Endothelial cell of umbilical vein (primary cell): ENCODE results near the gene SETD3. TPM values are rescaled to one million over a fixed set of nuclear protein-coding genes. Genes with fewer than 3 reads are reported as not detected.

ENCODE experiments used
- BruUV-seq: library from RNA; stranded (reverse); fragments of 400-500 nt; replicated peaks from 2 replicates; lab custom pipeline; 2021; lab: Mats Ljungman, UMichigan
- CTCF ChIA-PET: fragments of 300-600, 350-600 bp; sonication (Branson Sonifier 250); formaldehyde crosslinking; loops from one replicate; lab custom pipeline; 2021; ENCODE audit warnings: antibody characterized with exemption, inconsistent platforms; lab: Charles Lee
- POLR2A ChIA-PET: fragments of 300-600, 350-600 bp; sonication (Branson Sonifier 250); formaldehyde crosslinking; loops from one replicate; lab custom pipeline; 2021; ENCODE audit warnings: antibody characterized with exemption, inconsistent platforms; lab: Charles Lee
- DNase-seq: peaks from one replicate; pipeline ENCODE4 v3.0.0-alpha.2; 2011; ENCODE audit warnings: low read depth, low spot score
- FAIRE-seq: peaks from 2 replicates; lab custom pipeline; 2011; peaks lifted over from hg19 to GRCh38; lab: Jason Lieb, UNC
- H2AFZ ChIP-seq: 2 replicates; pipeline ENCODE4 v1.6.0; 2012; ENCODE audit warnings: low read depth, low read length, control low read depth, inconsistent platforms
- H3K27ac ChIP-seq: 2 replicates; pipeline ENCODE4 v1.5.1; 2011; ENCODE audit warnings: low read depth, mild to moderate bottlenecking, control low read depth, low read length, moderate library complexity; ENCODE audit not compliant: insufficient read depth
- H3K27me3 ChIP-seq, 2 experiments: 2 replicates each; pipeline versions ENCODE4 v1.6.0 to v1.6.1; 2011; ENCODE audit warnings: low read length in 2 of 2, mixed read lengths in 1 of 2; ENCODE audit not compliant: control insufficient read depth in 2 of 2, insufficient read depth in 2 of 2
- H3K36me3 ChIP-seq, 2 experiments: 2 replicates in 1 of 2; 3 replicates in 1 of 2; pipeline ENCODE4 v1.5.1; 2011; ENCODE audit warnings: low read length in 2 of 2, mild to moderate bottlenecking in 1 of 2, moderate library complexity in 1 of 2; ENCODE audit not compliant: control insufficient read depth in 2 of 2, insufficient read depth in 2 of 2; ENCODE audit errors: extremely low read depth in 1 of 2
- H3K4me1 ChIP-seq: 3 replicates; pipeline ENCODE4 v1.5.1; 2011; ENCODE audit warnings: mild to moderate bottlenecking, low read length; ENCODE audit not compliant: control insufficient read depth, insufficient read depth; ENCODE audit errors: extremely low read depth
- H3K4me2 ChIP-seq: 2 replicates; pipeline ENCODE4 v1.6.1; 2011; ENCODE audit warnings: low read length, control low read depth, mixed read lengths; ENCODE audit not compliant: insufficient read depth
- H3K4me3 ChIP-seq, 3 experiments: fragments of 200-600 bp in 1 of 3; sonication (generic), shearing (Covaris generic) in 1 of 3; replicated peaks in 1 of 3; 2 replicates each; pipeline ENCODE4 v1.5.1; 2011 to 2016; ENCODE audit warnings: control low read depth in 3 of 3, low read length in 3 of 3, mild to moderate bottlenecking in 2 of 3, inconsistent platforms in 1 of 3, low read depth in 1 of 3, moderate library complexity in 1 of 3; ENCODE audit not compliant: insufficient read depth in 1 of 3
- H3K79me2 ChIP-seq: 2 replicates; pipeline ENCODE4 v1.6.0; 2012; ENCODE audit warnings: low read length, inconsistent platforms; ENCODE audit not compliant: control insufficient read depth, insufficient read depth
- H3K9ac ChIP-seq: replicated peaks from 2 replicates; pipeline ENCODE3; 2011; ENCODE audit warnings: low read length, control low read depth; ENCODE audit not compliant: insufficient read depth; ENCODE audit errors: extremely low read depth
- H3K9me1 ChIP-seq: replicated peaks from 3 replicates; pipeline ENCODE4 v1.6.0; 2011; ENCODE audit warnings: mild to moderate bottlenecking, low read length; ENCODE audit not compliant: control insufficient read depth, insufficient read depth; ENCODE audit errors: extremely low read depth
- H3K9me3 ChIP-seq: replicated peaks from 2 replicates; pipeline ENCODE4 v1.5.1; 2012; ENCODE audit warnings: low read length, inconsistent platforms; ENCODE audit not compliant: control insufficient read depth, insufficient read depth
- H4K20me1 ChIP-seq: replicated peaks from 2 replicates; pipeline ENCODE3; 2011; ENCODE audit warnings: mild to moderate bottlenecking, low read length; ENCODE audit not compliant: control insufficient read depth, insufficient read depth; ENCODE audit errors: extremely low read depth
- CTCF ChIP-seq, 2 donors: IDR thresholded peaks; 1 replicate in 1 of 2; 2 replicates in 1 of 2; pipeline ENCODE4 v1.5.1; 2011; ENCODE audit warnings: low read length in 2 of 2, mild to moderate bottlenecking in 2 of 2, moderate library complexity in 2 of 2, control low read depth in 1 of 2, inconsistent platforms in 1 of 2, low read depth in 1 of 2; ENCODE audit not compliant: insufficient read depth in 1 of 2; ENCODE audit errors: extremely low read depth in 1 of 2
- EZH2 ChIP-seq: IDR thresholded peaks from 2 replicates; pipeline ENCODE4 v1.6.1; 2012; ENCODE audit warnings: borderline replicate concordance, low read depth, mild to moderate bottlenecking, moderate library complexity, low read length, inconsistent platforms; ENCODE audit not compliant: severe bottlenecking
- FOS ChIP-seq: IDR thresholded peaks from 2 replicates; pipeline ENCODE4 v1.6.1; 2011; ENCODE audit warnings: mild to moderate bottlenecking, low read length, moderate library complexity, borderline replicate concordance; ENCODE audit not compliant: insufficient read depth
- GATA2 ChIP-seq: IDR thresholded peaks from 2 replicates; pipeline ENCODE4 v1.7.0; 2011; ENCODE audit warnings: low read depth, mild to moderate bottlenecking, moderate library complexity, mixed read lengths, low read length; ENCODE audit not compliant: insufficient read length, insufficient read depth
- JUN ChIP-seq: IDR thresholded peaks from 2 replicates; pipeline ENCODE4 v1.6.1; 2011; ENCODE audit warnings: borderline replicate concordance, low read depth; ENCODE audit not compliant: insufficient read length, insufficient read depth
- MAX ChIP-seq: IDR thresholded peaks from 2 replicates; pipeline ENCODE4 v1.6.1; 2011; ENCODE audit not compliant: insufficient read depth, insufficient read length
- MYC ChIP-seq: IDR thresholded peaks from one replicate; pipeline ENCODE4 v1.6.1; 2011; ENCODE audit warnings: mild to moderate bottlenecking, low read depth, low read length
- POLR2AphosphoS5 ChIP-seq: IDR thresholded peaks from 2 replicates; pipeline ENCODE4 v1.6.1; 2012; ENCODE audit warnings: low read depth, mild to moderate bottlenecking, control low read depth, low read length, moderate library complexity; ENCODE audit not compliant: insufficient read depth
- dilution Hi-C: fragments of 300-500 bp; cut with MboI; formaldehyde crosslinking; loops from one replicate; pipeline ENCODE4 v1.15.0; 2019; ENCODE audit warnings: low sequenced_read_pairs; ENCODE audit not compliant: extremely low pct_ligation_motif_present
- intact Hi-C: fragments of 100-400 bp; cut with micrococcal nuclease; formaldehyde crosslinking; loops from one replicate; pipeline ENCODE4 v1.10.0; 2022
- polyA plus RNA-seq, 4 experiments: library from polyadenylated mRNA; depleted of rRNA in 3 of 4; stranded (reverse) in 3 of 4; unstranded in 1 of 4; fragments of >200 nt; gene quantifications; 2 replicates each; pipeline versions ENCODE4 v1.2.1 to v1.2.3, GENCODE V29; 2011 to 2012; ENCODE audit warnings: missing spikeins in 1 of 4
- total RNA-seq: library from RNA; stranded (reverse); gene quantifications from 2 replicates; pipeline ENCODE4 v1.2.3, GENCODE V29; 2021

The SETD3 gene
- total and polyA plus RNA-seq, 2 donors (not counting 3 experiments of a cell fraction or from before 2014, with no cell fraction given), result 18.1 to 53.1 TPM

GRCh38 chr14:99525699-99526080 is 45.0 kb upstream of the SETD3 start:
- Histone ChIP-seq H2AFZ (no peak overlapping the region), H3K9me1 (no peaks in the 10 kb centered on the region), H3K36me3 (no peaks in the 10 kb centered on the region), H3K79me2 (no peaks in the 10 kb centered on the region), H3K9me3 (no peaks in the 10 kb centered on the region), H3K9ac (no peak overlapping the region), H3K27me3 (no peaks in the 10 kb centered on the region), H3K4me3 (no peak overlapping the region), H4K20me1 (no peaks in the 10 kb centered on the region), H3K27ac (no peak overlapping the region), H3K4me2 (no peak overlapping the region), H3K4me1 (peaks cover 21% of the 10 kb centered on the region)
- DNase-seq (no peak), FAIRE-seq (no peak)
- intact Hi-C loops, result loop anchor here (2.0 kb wide), 1 partner anchor 13 kb away; no protein-coding TSS in a partner anchor
- ChIA-PET CTCF (interaction anchor here (1.0 to 6.1 kb wide), 9 partner anchors 7 to 103 kb away, joined by 3 to 52 read pairs (median 3); partner anchors contain the start of gene CCDC85C), POLR2A (no interaction called here)
- no TSS peak for BruUV-seq
- TF ChIP-seq EZH2 (no peak), CTCF (IDR thresholded peaks at IDR 0.05; ENCODE audit: extremely low read depth in 1 of 2, insufficient read depth in 1 of 2, low read depth in 1 of 2, low read length in 2 of 2) (no peak), FOS (no peak), GATA2 (no peak), MAX (no peak), JUN (no peak), MYC (no peak), POLR2AphosphoS5 (no peak)
- dilution Hi-C loops, result no loop called here
